H1 (cell line): ENCODE results near the gene MYOM1. TPM values are rescaled to one million over a fixed set of nuclear protein-coding genes. Genes with fewer than 3 reads are reported as not detected.

ENCODE experiments used
- CTCF ChIA-PET: fragments of 300-600 bp; sonication (Branson Sonifier 250); formaldehyde crosslinking; loops from one replicate; lab custom pipeline; 2021; ENCODE audit not compliant: partially characterized antibody; lab: Charles Lee
- POLR2A ChIA-PET: fragments of 300-600 bp; sonication (Branson Sonifier 250); formaldehyde crosslinking; loops from one replicate; lab custom pipeline; 2021; ENCODE audit warnings: inconsistent platforms; ENCODE audit not compliant: partially characterized antibody; lab: Charles Lee
- DNase-seq, 2 experiments: peaks; one replicate each; pipeline versions ENCODE4 v3.0.0 to v3.0.0-alpha.2; 2010 to 2022; ENCODE audit warnings: low spot score in 2 of 2, low read depth in 1 of 2, mixed read lengths in 1 of 2
- FAIRE-seq: peaks from 2 replicates; lab custom pipeline; 2011; peaks lifted over from hg19 to GRCh38; lab: Jason Lieb, UNC
- H2AFZ ChIP-seq: 2 replicates; pipeline ENCODE4 v1.8.1; 2012; ENCODE audit warnings: low read length, inconsistent platforms
- H2AK5ac ChIP-seq: 2 replicates; pipeline ENCODE4 v1.6.1; 2013; ENCODE audit warnings: low read depth, low read length
- H2BK120ac ChIP-seq: replicated peaks from 2 replicates; pipeline ENCODE3; 2013; ENCODE audit warnings: low read depth, low read length, inconsistent platforms
- H2BK12ac ChIP-seq: 2 replicates; pipeline ENCODE4 v1.6.1; 2013; ENCODE audit warnings: low read depth, low read length
- H2BK15ac ChIP-seq: 2 replicates; pipeline ENCODE4 v1.6.1; 2013; ENCODE audit warnings: low read length
- H2BK20ac ChIP-seq: 2 replicates; pipeline ENCODE4 v1.6.1; 2013; ENCODE audit warnings: low read length
- H2BK5ac ChIP-seq: 2 replicates; pipeline ENCODE4 v1.6.1; 2013; ENCODE audit warnings: low read depth, low read length
- H3K14ac ChIP-seq: 2 replicates; pipeline ENCODE4 v1.6.1; 2013; ENCODE audit warnings: inconsistent platforms; ENCODE audit not compliant: insufficient read length
- H3K18ac ChIP-seq: 2 replicates; pipeline ENCODE4 v1.6.1; 2013; ENCODE audit warnings: low read length; ENCODE audit errors: extremely low read depth
- H3K23ac ChIP-seq: 2 replicates; pipeline ENCODE4 v1.6.1; 2013; ENCODE audit warnings: inconsistent platforms; ENCODE audit not compliant: insufficient read length
- H3K23me2 ChIP-seq: 2 replicates; pipeline ENCODE4 v1.6.1; 2013; ENCODE audit warnings: low read depth, low read length
- H3K27ac ChIP-seq: 2 replicates; pipeline ENCODE4 v1.6.1; 2011; ENCODE audit warnings: low read depth, low read length, inconsistent platforms
- H3K27me3 ChIP-seq, 4 experiments: replicated peaks in 1 of 4; 1 replicate in 1 of 4; 2 replicates in 3 of 4; pipeline versions ENCODE4 v1.6.1 to v1.8.1; 2011 to 2013; ENCODE audit warnings: low read length in 3 of 4, mild to moderate bottlenecking in 3 of 4, inconsistent platforms in 2 of 4, mixed read lengths in 2 of 4, moderate library complexity in 1 of 4; ENCODE audit not compliant: control insufficient read depth in 3 of 4, insufficient read depth in 3 of 4; ENCODE audit errors: extremely low read depth in 1 of 4
- H3K36me3 ChIP-seq, 4 experiments: 2 replicates each; pipeline versions ENCODE4 v1.6.1 to v1.8.1; 2011 to 2013; ENCODE audit warnings: mild to moderate bottlenecking in 4 of 4, low read length in 3 of 4, moderate library complexity in 2 of 4, control low read depth in 1 of 4, inconsistent platforms in 1 of 4; ENCODE audit not compliant: insufficient read depth in 4 of 4, control insufficient read depth in 2 of 4
- H3K4ac ChIP-seq: replicated peaks from 2 replicates; pipeline ENCODE3; 2013; ENCODE audit warnings: low read length, low read depth, mixed read lengths, inconsistent platforms; ENCODE audit not compliant: insufficient read length
- H3K4me1 ChIP-seq, 4 experiments: replicated peaks in 1 of 4; 1 replicate in 1 of 4; 2 replicates in 3 of 4; pipeline versions ENCODE4 v1.6.1 to v1.8.1; 2011 to 2013; ENCODE audit warnings: low read length in 3 of 4, inconsistent platforms in 2 of 4, mixed read lengths in 1 of 4; ENCODE audit not compliant: insufficient read depth in 4 of 4, control insufficient read depth in 3 of 4
- H3K4me2 ChIP-seq, 2 experiments: 2 replicates each; pipeline versions ENCODE4 v1.6.1 to v1.8.1; 2011 to 2013; ENCODE audit warnings: low read depth in 2 of 2, low read length in 2 of 2, control low read depth in 1 of 2, inconsistent platforms in 1 of 2, mild to moderate bottlenecking in 1 of 2; ENCODE audit not compliant: insufficient read depth in 1 of 2
- H3K4me3 ChIP-seq, 4 experiments: fragments of 200-600, 300-600 bp in 1 of 4; sonication (generic), shearing (Covaris generic), sonication (Bioruptor Twin) in 1 of 4; 2 replicates each; pipeline versions ENCODE4 v1.5.1 to v1.8.1; 2011 to 2016; ENCODE audit warnings: low read length in 4 of 4, low read depth in 3 of 4, control low read depth in 2 of 4, inconsistent platforms in 2 of 4, mild to moderate bottlenecking in 2 of 4, mixed read lengths in 1 of 4, moderate library complexity in 1 of 4; ENCODE audit not compliant: insufficient read depth in 2 of 4; ENCODE audit errors: extremely low read depth in 1 of 4
- H3K56ac ChIP-seq: replicated peaks from 2 replicates; pipeline ENCODE3; 2013; ENCODE audit warnings: low read depth, mild to moderate bottlenecking, mixed read lengths, low read length, inconsistent platforms; ENCODE audit not compliant: insufficient read length
- H3K79me1 ChIP-seq: 2 replicates; pipeline ENCODE4 v1.6.1; 2013; ENCODE audit warnings: low read depth, low read length, control low read depth
- H3K79me2 ChIP-seq, 2 experiments: 2 replicates each; pipeline versions ENCODE4 v1.6.1 to v1.8.1; 2012 to 2013; ENCODE audit warnings: low read length in 2 of 2, mild to moderate bottlenecking in 2 of 2, inconsistent platforms in 1 of 2; ENCODE audit not compliant: insufficient read depth in 2 of 2, control insufficient read depth in 1 of 2
- H3K9ac ChIP-seq, 4 experiments: replicated peaks in 1 of 4; 1 replicate in 1 of 4; 2 replicates in 3 of 4; pipeline versions ENCODE4 v1.6.1 to v1.8.1; 2011 to 2013; ENCODE audit warnings: low read depth in 3 of 4, low read length in 3 of 4, control low read depth in 2 of 4, mild to moderate bottlenecking in 2 of 4, moderate library complexity in 2 of 4, inconsistent platforms in 1 of 4; ENCODE audit errors: extremely low read depth in 1 of 4
- H3K9me3 ChIP-seq, 2 experiments: 2 replicates each; pipeline versions ENCODE4 v1.6.1 to v1.8.1; 2012 to 2013; ENCODE audit warnings: mild to moderate bottlenecking in 2 of 2, moderate library complexity in 2 of 2, control low read depth in 1 of 2, inconsistent platforms in 1 of 2, low read depth in 1 of 2, low read length in 1 of 2, mixed read lengths in 1 of 2; ENCODE audit not compliant: insufficient read depth in 2 of 2
- H4K20me1 ChIP-seq, 2 experiments: replicated peaks in 1 of 2; 2 replicates each; pipeline versions ENCODE3 to v1.8.1; 2011 to 2013; ENCODE audit warnings: inconsistent platforms in 2 of 2, low read length in 2 of 2, mild to moderate bottlenecking in 1 of 2; ENCODE audit not compliant: insufficient read depth in 2 of 2, control insufficient read depth in 1 of 2
- H4K5ac ChIP-seq: 2 replicates; pipeline ENCODE4 v1.6.1; 2013; ENCODE audit warnings: low read length, low read depth, mixed read lengths, inconsistent platforms; ENCODE audit not compliant: insufficient read length
- H4K8ac ChIP-seq: 2 replicates; pipeline ENCODE4 v1.8.0; 2013; ENCODE audit warnings: mild to moderate bottlenecking, moderate library complexity, low read length, inconsistent platforms; ENCODE audit not compliant: insufficient read depth; ENCODE audit errors: extremely low read depth
- H4K91ac ChIP-seq: replicated peaks from 2 replicates; pipeline ENCODE3; 2013; ENCODE audit warnings: low read length, mixed read lengths, inconsistent platforms; ENCODE audit not compliant: insufficient read length
- ASH2L ChIP-seq: fragments of 200-600, 300-600 bp; sonication (generic); IDR thresholded peaks from one replicate; pipeline ENCODE4 v1.7.1; 2017; ENCODE audit warnings: low read length
- NANOG ChIP-seq: IDR thresholded peaks from 2 replicates; pipeline ENCODE4 v1.6.1; 2011; ENCODE audit warnings: low read length, low read depth, mild to moderate bottlenecking, inconsistent platforms; ENCODE audit not compliant: insufficient read depth, poor library complexity, severe bottlenecking
- RFX5 ChIP-seq: IDR thresholded peaks from 2 replicates; pipeline ENCODE4 v1.6.1; 2011; ENCODE audit warnings: low read depth, low read length, improper control_type of control experiment, borderline replicate concordance
- RNF2 ChIP-seq: fragments of 200-900, 300-1000 bp; sonication (generic); IDR thresholded peaks from 2 replicates; pipeline ENCODE4 v1.7.1; 2016; ENCODE audit warnings: borderline replicate concordance, low read depth, mild to moderate bottlenecking, antibody characterized with exemption, low read length; ENCODE audit not compliant: poor library complexity, severe bottlenecking; ENCODE audit errors: missing control alignments
- RXRA ChIP-seq: IDR thresholded peaks from 2 replicates; pipeline ENCODE4 v1.6.1; 2011; ENCODE audit warnings: low read depth, mild to moderate bottlenecking, low read length, moderate library complexity; ENCODE audit not compliant: insufficient read depth
- SIRT6 ChIP-seq: IDR thresholded peaks from one replicate; pipeline ENCODE4 v1.7.1; 2012; ENCODE audit warnings: low read length, inconsistent platforms
- SIX5 ChIP-seq: IDR thresholded peaks from 2 replicates; pipeline ENCODE4 v1.6.1; 2011; ENCODE audit warnings: mild to moderate bottlenecking, low read depth, low read length
- SUZ12 ChIP-seq: fragments of 200-600 bp; sonication (generic); IDR thresholded peaks from 2 replicates; pipeline ENCODE4 v1.6.1; 2012; ENCODE audit warnings: mild to moderate bottlenecking, inconsistent platforms, low read length, moderate library complexity, mixed read lengths
- WGBS, 2 experiments: shearing (Covaris generic) in 1 of 2; methylation state at CpG; one replicate each; pipeline versions ENCODE4 v1.1.6 to v1.1.7; 2013 to 2015; ENCODE audit warnings: low lambda C conversion rate in 2 of 2, mixed read lengths in 2 of 2, inconsistent platforms in 1 of 2, low coverage in 1 of 2, missing lambda C conversion rate in 1 of 2; ENCODE audit not compliant: insufficient replicate concordance in 2 of 2, insufficient coverage in 1 of 2, insufficient read length in 1 of 2; ENCODE audit errors: extremely low coverage in 1 of 2, missing lambda C conversion rate in 1 of 2; 5-methylcytosine and 5-hydroxymethylcytosine counted together
- polyA plus RNA-seq, 7 experiments: library from polyadenylated mRNA; depleted of rRNA in 3 of 7; stranded (reverse) in 5 of 7; unstranded in 2 of 7; fragments of >200 nt in 5 of 7; fragments of 200-250 nt in 2 of 7; gene quantifications; 1 replicate in 5 of 7; 2 replicates in 1 of 7; 4 replicates in 1 of 7; pipeline versions ENCODE4 v1.2.1 to v1.2.3, GENCODE V29; 2011 to 2013; ENCODE audit warnings: missing spikeins in 2 of 7, mixed read lengths in 2 of 7
- total RNA-seq: library from RNA; stranded (reverse); fragmentation: NEBNext Ultra II Directional; extraction: Animal tissue kit (Norgen Biotek cat#: 25700); gene quantifications from 2 replicates; pipeline ENCODE4 v1.2.1, GENCODE V29; 2021

The MYOM1 gene
- total and polyA plus RNA-seq, 2 of the 8 experiments (the other 6 are each of a cell fraction or from before 2014, with no cell fraction given), result 0.06 to 0.32 TPM

DNA sequence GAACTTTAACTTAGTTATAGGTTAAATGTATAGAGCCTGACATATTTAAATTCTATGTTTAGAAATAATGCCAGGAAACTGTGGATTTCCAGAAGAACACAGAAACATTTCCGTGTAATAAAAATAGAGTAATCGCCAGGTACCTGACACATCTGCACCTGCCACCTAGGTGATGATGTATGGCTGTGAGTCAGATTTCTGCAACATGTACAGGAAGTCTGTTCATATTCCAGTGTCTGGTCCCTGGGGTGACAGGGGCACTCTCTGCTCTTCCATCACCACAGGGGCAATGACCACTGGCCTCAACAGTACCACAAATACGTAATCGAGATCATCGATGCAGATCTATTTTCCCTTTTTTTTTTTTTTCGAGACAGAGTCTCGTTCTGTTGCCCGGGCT, 105.7 kb downstream of the MYOM1 start:
- Histone ChIP-seq H3K14ac (no peak overlapping the region), H3K23me2 (no peaks in the 10 kb centered on the region), H2BK15ac (no peak overlapping the region), H2BK5ac (no peak overlapping the region), H2AFZ (no peak overlapping the region), H3K9ac (no peak overlapping the region), H3K27ac (no peak overlapping the region), H3K4ac (no peak overlapping the region), H2BK12ac (no peak overlapping the region), H3K4me3 (no peak overlapping the region), H3K56ac (no peak overlapping the region), H4K20me1 (no peaks in the 10 kb centered on the region), H4K5ac (no peak overlapping the region), H3K27me3 (peaks cover 3 to 17% (median 16%) of the 10 kb centered on the region in 4 experiments), H3K23ac (no peak overlapping the region), H3K79me2 (no peaks in the 10 kb centered on the region), H4K91ac (no peak overlapping the region), H3K9me3 (no peaks in the 10 kb centered on the region), H3K4me2 (no peak overlapping the region), H3K18ac (no peak overlapping the region), H2BK20ac (no peak overlapping the region), H2AK5ac (no peak overlapping the region), H2BK120ac (no peak overlapping the region), H3K4me1 (peaks cover 0 to 3% (median 2%) of the 10 kb centered on the region in 4 experiments; a peak in 3 of 7 replicates), H3K79me1 (no peaks in the 10 kb centered on the region), H3K36me3 (no peaks in the 10 kb centered on the region), H4K8ac (no peak overlapping the region)
- WGBS, 2 experiments, result 96% methylated on average over 5 of the region's 8 CpGs; no CpG with 5 or more reads in 1 of the 2 experiments
- DNase-seq (no peak), FAIRE-seq (no peak)
- TF ChIP-seq ASH2L (no peak), RNF2 (no peak), RFX5 (no peak), SUZ12 (no peak), SIRT6 (no peak), NANOG (no peak), SIX5 (no peak), RXRA (no peak)
- ChIA-PET CTCF (no interaction called here), POLR2A (no interaction called here)
